HT1080 (cell line): Measurements from ENCODE around the gene DIAPH2. TPM values are rescaled to one million over a fixed set of nuclear protein-coding genes. Genes with fewer than 3 reads are reported as not detected.

Source experiments
- DNase-seq: peaks from one replicate; pipeline ENCODE4 v3.0.0-alpha.2; 2015; ENCODE audit warnings: low read depth
- total RNA-seq: library from RNA; depleted of rRNA; stranded (reverse); fragments of >200 nt; shearing (Covaris generic); gene quantifications from 2 replicates; pipeline ENCODE4 v1.2.3, GENCODE V29; 2014

The DIAPH2 gene
- total RNA-seq, 1 experiment from 2014 or later = 7.6 TPM

GRCh38 chrX:97539970-97540519 is 855.4 kb downstream of the DIAPH2 start:
- DNase-seq = no peak

- DNase-seq = peak; percentile 27
Observed at GRCh38 chrX:97547877-97548578, 863.4 kb downstream of the DIAPH2 start.

- DNase-seq = no peak
Observed at GRCh38 chrX:97551821-97552220, 867.2 kb downstream of the DIAPH2 start.

- no peak for DNase-seq
Observed at GRCh38 chrX:97553833-97554232, 869.2 kb downstream of the DIAPH2 start.

GRCh38 chrX:97556359-97556758 is 871.7 kb downstream of the DIAPH2 start:
- DNase-seq = no peak

- peak; percentile 58 for DNase-seq
Observed at GRCh38 chrX:97563531-97564133, 879.0 kb downstream of the DIAPH2 start.

GRCh38 chrX:97564496-97564895 is 879.9 kb downstream of the DIAPH2 start:
- no peak for DNase-seq

GRCh38 chrX:97587171-97587570 is 902.5 kb downstream of the DIAPH2 start:
- DNase-seq = no peak

- DNase-seq = no peak
Observed at GRCh38 chrX:97594646-97595224, 910.1 kb downstream of the DIAPH2 start.

- peak; percentile 1 for DNase-seq
Observed at GRCh38 chrX:97597954-97598353, 913.3 kb downstream of the DIAPH2 start.

GRCh38 chrX:97602465-97603258 is 918.0 kb downstream of the DIAPH2 start:
- no peak for DNase-seq

GRCh38 chrX:97605271-97605670 is 920.6 kb downstream of the DIAPH2 start:
- DNase-seq = no peak

- DNase-seq = no peak
Observed at GRCh38 chrX:97609357-97609756, 924.7 kb downstream of the DIAPH2 start.

- no peak for DNase-seq
Observed at GRCh38 chrX:97609938-97610337, 925.3 kb downstream of the DIAPH2 start.

GRCh38 chrX:97616883-97617530 is 932.4 kb downstream of the DIAPH2 start:
- peak; percentile 83 for DNase-seq

- no peak for DNase-seq
Observed at GRCh38 chrX:97619499-97619898, 934.9 kb downstream of the DIAPH2 start.

GRCh38 chrX:97622111-97622510 is 937.5 kb downstream of the DIAPH2 start:
- no peak for DNase-seq

GRCh38 chrX:97628326-97628725 is 943.7 kb downstream of the DIAPH2 start:
- no peak for DNase-seq

- DNase-seq = no peak
Observed at GRCh38 chrX:97628807-97629596, 944.4 kb downstream of the DIAPH2 start.

- DNase-seq = no peak
Observed at GRCh38 chrX:97629597-97629985, 944.9 kb downstream of the DIAPH2 start.
